ENCODE results near the gene XRCC4. TPM values are rescaled to one million over a fixed set of nuclear protein-coding genes. Genes with fewer than 3 reads are reported as not detected.

XRCC4 gene
- total RNA-seq, 1 donor from 2014 or later, result 12.9 TPM

DNA sequence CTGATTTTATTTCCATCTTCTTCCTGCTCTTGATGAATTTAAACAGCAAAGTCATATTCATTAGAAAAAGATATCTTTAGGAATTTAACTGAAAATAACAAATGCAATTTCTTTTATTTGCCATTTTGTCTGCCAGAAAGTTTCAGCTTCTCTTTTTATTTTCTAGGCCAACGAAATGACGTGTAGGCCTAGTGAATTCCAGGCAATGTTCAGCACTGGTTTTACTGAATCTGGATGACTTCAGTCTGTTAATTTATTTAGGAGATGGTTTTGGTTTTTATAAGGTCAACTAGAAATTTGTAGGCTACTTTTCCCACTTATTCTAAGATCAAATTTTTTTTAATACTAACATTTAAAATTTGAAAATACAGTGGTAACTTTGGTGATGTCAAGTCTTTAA lies 265.1 kb downstream of the XRCC4 start:
- Mint-ChIP-seq H3K27ac (no peak overlapping the region), H3K4me3 (ENCODE audit: low read depth) (no peak overlapping the region), H3K4me1 (ENCODE audit: low read depth) (peaks cover 35% of the 10 kb centered on the region), H3K27me3 (no peaks in the 10 kb centered on the region), H3K36me3 (ENCODE audit: insufficient read depth) (peaks cover 6% of the 10 kb centered on the region), H3K9me3 (ENCODE audit: low read depth) (peaks cover 7% of the 10 kb centered on the region)
- TF ChIP-seq, protein P1, sequence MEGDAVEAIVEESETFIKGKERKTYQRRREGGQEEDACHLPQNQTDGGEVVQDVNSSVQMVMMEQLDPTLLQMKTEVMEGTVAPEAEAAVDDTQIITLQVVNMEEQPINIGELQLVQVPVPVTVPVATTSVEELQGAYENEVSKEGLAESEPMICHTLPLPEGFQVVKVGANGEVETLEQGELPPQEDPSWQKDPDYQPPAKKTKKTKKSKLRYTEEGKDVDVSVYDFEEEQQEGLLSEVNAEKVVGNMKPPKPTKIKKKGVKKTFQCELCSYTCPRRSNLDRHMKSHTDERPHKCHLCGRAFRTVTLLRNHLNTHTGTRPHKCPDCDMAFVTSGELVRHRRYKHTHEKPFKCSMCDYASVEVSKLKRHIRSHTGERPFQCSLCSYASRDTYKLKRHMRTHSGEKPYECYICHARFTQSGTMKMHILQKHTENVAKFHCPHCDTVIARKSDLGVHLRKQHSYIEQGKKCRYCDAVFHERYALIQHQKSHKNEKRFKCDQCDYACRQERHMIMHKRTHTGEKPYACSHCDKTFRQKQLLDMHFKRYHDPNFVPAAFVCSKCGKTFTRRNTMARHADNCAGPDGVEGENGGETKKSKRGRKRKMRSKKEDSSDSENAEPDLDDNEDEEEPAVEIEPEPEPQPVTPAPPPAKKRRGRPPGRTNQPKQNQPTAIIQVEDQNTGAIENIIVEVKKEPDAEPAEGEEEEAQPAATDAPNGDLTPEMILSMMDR (IDR thresholded peaks at IDR 0.05; ENCODE audit: unreplicated experiment), result no peak
- no peak for DNase-seq (ENCODE audit: low spot score, unreplicated experiment)

DNA sequence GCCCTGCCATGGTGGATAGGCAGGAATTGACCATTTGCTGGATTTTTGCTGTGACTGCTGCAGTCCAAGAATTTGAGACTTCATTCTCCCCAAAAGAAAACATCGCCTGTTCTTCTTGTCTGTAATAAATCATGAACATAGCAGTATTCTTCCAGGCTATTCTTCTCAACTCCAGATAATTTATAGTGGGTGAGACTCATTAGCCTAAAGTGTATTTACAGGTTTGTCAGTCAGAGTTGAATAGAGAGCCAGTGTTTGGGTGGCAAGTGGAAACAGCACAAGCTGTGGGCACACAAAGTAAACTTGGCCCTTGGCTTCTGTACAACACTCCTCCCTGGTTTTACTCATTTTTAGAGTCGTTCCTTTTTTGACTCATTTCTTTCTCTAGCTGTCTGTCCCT lies 266.0 kb downstream of the XRCC4 start:
- H3K27me3 Mint-ChIP-seq, result no peaks in the 10 kb centered on the region
- H3K4me1 Mint-ChIP-seq (ENCODE audit: low read depth), result peaks cover 35% of the 10 kb centered on the region
- DNase-seq (ENCODE audit: low spot score, unreplicated experiment), result no peak
- peaks cover 9% of the 10 kb centered on the region for H3K36me3 Mint-ChIP-seq (ENCODE audit: insufficient read depth)
- H3K9me3 Mint-ChIP-seq (ENCODE audit: low read depth), result peaks cover 14% of the 10 kb centered on the region
- TF ChIP-seq, protein P1 (IDR thresholded peaks at IDR 0.05; ENCODE audit: unreplicated experiment), result no peak
- H3K27ac Mint-ChIP-seq, result peak overlapping the region; percentile 45
- H3K4me3 Mint-ChIP-seq (ENCODE audit: low read depth), result no peak overlapping the region

DNA sequence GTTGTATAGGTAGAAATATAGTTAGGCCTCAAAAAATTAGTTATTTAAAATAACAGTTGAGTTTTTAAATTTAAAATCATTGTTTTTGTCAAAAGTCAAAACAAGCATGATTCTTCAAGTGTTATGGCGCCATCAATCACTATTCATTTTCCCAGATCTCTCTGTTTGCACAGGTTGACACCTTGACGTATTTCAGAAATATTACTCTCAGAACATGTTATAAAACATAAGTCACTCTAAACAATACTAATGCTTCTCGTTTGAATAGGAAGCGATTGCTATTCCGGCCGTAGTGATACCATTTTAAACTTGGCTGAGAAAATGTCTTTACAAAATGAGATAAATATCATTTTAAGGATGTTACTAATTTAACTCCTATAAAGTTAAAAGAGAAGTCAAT lies 268.1 kb downstream of the XRCC4 start:
- Mint-ChIP-seq H3K36me3 (ENCODE audit: insufficient read depth) (peaks cover 22% of the 10 kb centered on the region), H3K4me1 (ENCODE audit: low read depth) (peaks cover 27% of the 10 kb centered on the region), H3K9me3 (ENCODE audit: low read depth) (peaks cover 35% of the 10 kb centered on the region), H3K27ac (no peak overlapping the region), H3K4me3 (ENCODE audit: low read depth) (no peak overlapping the region), H3K27me3 (no peaks in the 10 kb centered on the region)
- TF ChIP-seq, protein P1 (IDR thresholded peaks at IDR 0.05; ENCODE audit: unreplicated experiment), result no peak
- DNase-seq (ENCODE audit: low spot score, unreplicated experiment), result no peak

DNA sequence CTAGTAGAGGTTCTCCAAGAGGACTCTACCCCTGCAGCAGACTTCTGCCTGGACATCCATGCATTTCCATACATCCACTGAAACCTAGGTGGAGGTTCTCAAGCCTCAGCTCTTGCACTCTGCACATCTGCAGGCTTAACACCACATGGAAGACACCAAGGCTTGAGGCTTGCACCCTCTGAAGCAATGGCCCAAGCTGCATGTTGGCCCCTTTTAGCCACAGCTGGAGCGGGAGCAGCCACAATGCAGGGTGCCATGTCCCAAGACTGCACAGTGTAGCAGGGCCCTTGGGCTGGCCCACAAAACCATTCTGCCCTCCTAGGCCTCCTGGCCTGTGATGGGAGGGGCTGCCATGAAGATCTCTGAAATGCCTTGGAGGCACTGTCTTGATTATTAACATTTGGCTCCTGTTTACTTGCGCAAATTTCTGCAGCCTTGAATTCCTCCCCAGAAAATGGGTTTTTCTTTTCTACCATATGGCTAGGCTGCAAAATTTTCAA lies 271.0 kb downstream of the XRCC4 start:
- peaks cover 7% of the 10 kb centered on the region for H3K4me1 Mint-ChIP-seq (ENCODE audit: low read depth)
- H3K27me3 Mint-ChIP-seq, result no peaks in the 10 kb centered on the region
- TF ChIP-seq, protein P1 (IDR thresholded peaks at IDR 0.05; ENCODE audit: unreplicated experiment), result no peak
- no peak overlapping the region for H3K4me3 Mint-ChIP-seq (ENCODE audit: low read depth)
- peaks cover 25% of the 10 kb centered on the region for H3K36me3 Mint-ChIP-seq (ENCODE audit: insufficient read depth)
- no peak overlapping the region for H3K27ac Mint-ChIP-seq
- DNase-seq (ENCODE audit: low spot score, unreplicated experiment), result no peak
- H3K9me3 Mint-ChIP-seq (ENCODE audit: low read depth), result peaks cover 43% of the 10 kb centered on the region

DNA sequence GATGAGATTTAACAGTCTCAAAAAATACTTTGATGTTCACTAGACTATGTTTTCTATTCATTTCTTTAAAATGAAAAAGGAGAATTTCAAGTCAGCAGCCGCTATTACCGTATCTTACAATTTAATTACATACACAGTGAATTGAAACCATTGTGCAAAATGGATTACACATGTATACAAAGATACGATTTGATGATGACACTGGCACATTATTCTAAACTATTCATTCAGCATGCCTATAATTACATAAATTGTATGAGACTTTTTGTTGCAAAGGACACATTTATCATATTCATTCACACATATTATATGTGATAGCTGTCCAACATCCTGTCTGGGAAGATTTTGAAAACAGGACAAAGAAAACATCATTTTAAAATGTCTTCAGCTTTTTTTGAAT lies 275.9 kb downstream of the XRCC4 start:
- no peaks in the 10 kb centered on the region for H3K4me1 Mint-ChIP-seq (ENCODE audit: low read depth)

More for the DNA sequence above, 275.9 kb downstream of the XRCC4 start:
- Mint-ChIP-seq H3K36me3 (ENCODE audit: insufficient read depth) (peaks cover 17% of the 10 kb centered on the region), H3K4me3 (ENCODE audit: low read depth) (no peak overlapping the region), H3K9me3 (ENCODE audit: low read depth) (peaks cover 33% of the 10 kb centered on the region), H3K27me3 (peaks cover 2% of the 10 kb centered on the region), H3K27ac (no peak overlapping the region)
- TF ChIP-seq, protein P1 (IDR thresholded peaks at IDR 0.05; ENCODE audit: unreplicated experiment), result no peak
- no peak for DNase-seq (ENCODE audit: low spot score, unreplicated experiment)

Data from progenitor cell of endocrine pancreas (in vitro differentiated cells).